ENCODE measurements around the gene IL17RE. TPM values are rescaled to one million over a fixed set of nuclear protein-coding genes. Genes with fewer than 3 reads are reported as not detected.
"Not testable (repeated sequence)": the region's sequence is repeated elsewhere in the genome, so short reads cannot be mapped to it uniquely, and the experiment has no call there.

Gene IL17RE
- total and polyA plus RNA-seq, 4 donors, result 0.79 to 2.7 (median 1.4) TPM

GRCh38 chr3:9900965-9901415 lies 1.7 kb upstream of the IL17RE start:
- H3K27me3 ChIP-seq (ENCODE audit: control insufficient read depth, insufficient read depth, low read length); H3K9me3 ChIP-seq (ENCODE audit: control insufficient read depth, insufficient read depth, low read length); DNase-seq (ENCODE audit: low read depth in 4 of 6, low spot score in 6 of 6); H3K27ac ChIP-seq (ENCODE audit: low read depth, low read length); H3K4me1 ChIP-seq (ENCODE audit: control insufficient read depth, insufficient read depth, low read length); H3K36me3 ChIP-seq (ENCODE audit: control insufficient read depth, insufficient read depth, low read length); H3K4me3 ChIP-seq (ENCODE audit: low read depth, low read length): not testable (repeated sequence)
- 100% methylated on average over 5 of the region's 6 CpGs for WGBS (ENCODE audit: insufficient coverage)

DNA sequence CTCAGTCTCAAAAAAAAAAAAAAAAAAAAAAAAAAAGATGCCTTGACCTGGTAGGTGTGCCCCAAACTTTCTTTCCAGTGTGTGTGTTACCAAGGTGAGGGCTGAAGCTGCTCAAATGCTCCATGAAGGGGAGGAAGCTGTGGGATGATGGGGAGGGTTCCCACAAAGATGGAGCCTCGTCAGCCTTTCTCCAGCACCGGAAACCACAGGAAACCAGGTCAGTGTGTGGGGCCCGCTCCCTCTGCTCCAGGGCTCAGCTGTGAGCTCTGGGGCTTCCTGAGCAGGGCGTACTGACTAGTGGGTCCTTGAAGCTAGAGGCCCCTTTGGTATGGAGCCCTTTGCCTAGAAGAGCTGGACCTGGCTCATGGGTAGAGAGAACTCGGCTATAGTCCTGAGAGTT lies 681 bp upstream of the IL17RE start:
- Histone ChIP-seq H3K27me3 (ENCODE audit: control insufficient read depth, insufficient read depth, low read length) (no peaks in the 10 kb centered on the region), H3K4me3 (ENCODE audit: low read depth, low read length) (no peak overlapping the region), H3K36me3 (ENCODE audit: control insufficient read depth, insufficient read depth, low read length) (no peaks in the 10 kb centered on the region), H3K4me1 (ENCODE audit: control insufficient read depth, insufficient read depth, low read length) (peaks cover 7% of the 10 kb centered on the region), H3K9me3 (ENCODE audit: control insufficient read depth, insufficient read depth, low read length) (no peaks in the 10 kb centered on the region), H3K27ac (ENCODE audit: low read depth, low read length) (no peak overlapping the region)
- 93% methylated on average over 5 of the region's 5 CpGs for WGBS (ENCODE audit: insufficient coverage)
- no peak for DNase-seq (ENCODE audit: low read depth in 4 of 6, low spot score in 6 of 6)

GRCh38 chr3:9903238-9903624 lies 583 bp downstream of the IL17RE start:
- no peaks in the 10 kb centered on the region for H3K36me3 ChIP-seq (ENCODE audit: control insufficient read depth, insufficient read depth, low read length)
- 60% methylated on average over 3 of the region's 4 CpGs for WGBS (ENCODE audit: insufficient coverage)
- H3K27me3 ChIP-seq (ENCODE audit: control insufficient read depth, insufficient read depth, low read length), result no peaks in the 10 kb centered on the region
- H3K4me1 ChIP-seq (ENCODE audit: control insufficient read depth, insufficient read depth, low read length), result peaks cover 7% of the 10 kb centered on the region
- no peaks in the 10 kb centered on the region for H3K9me3 ChIP-seq (ENCODE audit: control insufficient read depth, insufficient read depth, low read length)
- no peak overlapping the region for H3K27ac ChIP-seq (ENCODE audit: low read depth, low read length)
- no peak overlapping the region for H3K4me3 ChIP-seq (ENCODE audit: low read depth, low read length)
- DNase-seq (ENCODE audit: low read depth in 4 of 6, low spot score in 6 of 6), result no peak

- DNase-seq (ENCODE audit: low read depth in 4 of 6, low spot score in 6 of 6), result no peak
- Histone ChIP-seq H3K9me3 (ENCODE audit: control insufficient read depth, insufficient read depth, low read length) (no peaks in the 10 kb centered on the region), H3K4me1 (ENCODE audit: control insufficient read depth, insufficient read depth, low read length) (peaks cover 7% of the 10 kb centered on the region), H3K27ac (ENCODE audit: low read depth, low read length) (no peak overlapping the region), H3K27me3 (ENCODE audit: control insufficient read depth, insufficient read depth, low read length) (no peaks in the 10 kb centered on the region), H3K4me3 (ENCODE audit: low read depth, low read length) (no peak overlapping the region), H3K36me3 (ENCODE audit: control insufficient read depth, insufficient read depth, low read length) (no peaks in the 10 kb centered on the region)
- WGBS (ENCODE audit: insufficient coverage), result 80% methylated on average over 3 of the region's 4 CpGs
These were observed 1.3 kb downstream of the IL17RE start for GRCh38 chr3:9903904-9904303.

GRCh38 chr3:9906480-9906879 lies 3.8 kb downstream of the IL17RE start:
- peaks cover 7% of the 10 kb centered on the region for H3K4me1 ChIP-seq (ENCODE audit: control insufficient read depth, insufficient read depth, low read length)
- no peaks in the 10 kb centered on the region for H3K9me3 ChIP-seq (ENCODE audit: control insufficient read depth, insufficient read depth, low read length)
- no peak for DNase-seq (ENCODE audit: low read depth in 4 of 6, low spot score in 6 of 6)
- WGBS (ENCODE audit: insufficient coverage), result 83% methylated on average over 3 of the region's 5 CpGs
- no peaks in the 10 kb centered on the region for H3K36me3 ChIP-seq (ENCODE audit: control insufficient read depth, insufficient read depth, low read length)
- no peaks in the 10 kb centered on the region for H3K27me3 ChIP-seq (ENCODE audit: control insufficient read depth, insufficient read depth, low read length)
- H3K4me3 ChIP-seq (ENCODE audit: low read depth, low read length), result no peak overlapping the region
- no peak overlapping the region for H3K27ac ChIP-seq (ENCODE audit: low read depth, low read length)

DNA sequence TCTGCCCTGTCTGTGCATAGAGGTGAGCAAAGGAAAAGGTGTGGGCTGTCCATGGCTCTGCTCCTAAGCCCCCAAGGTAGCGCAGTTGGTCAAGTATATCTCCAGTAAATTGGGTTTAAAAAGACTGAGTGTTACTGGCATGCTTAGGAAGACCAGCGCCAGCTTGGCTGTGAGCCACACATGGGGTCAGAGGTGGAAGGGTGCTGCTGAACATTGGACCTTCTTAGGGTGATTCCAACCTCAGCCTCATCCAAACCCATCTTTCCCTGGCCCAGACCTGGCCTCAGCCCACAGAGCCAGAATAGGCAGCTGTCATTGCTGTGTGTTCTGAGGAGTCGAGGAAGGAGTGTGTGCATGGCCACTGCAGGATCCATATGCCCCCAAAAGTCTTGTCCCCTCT lies 5.6 kb downstream of the IL17RE start:
- 100% methylated on average over 2 of the region's 3 CpGs for WGBS (ENCODE audit: insufficient coverage)
- no peaks in the 10 kb centered on the region for H3K9me3 ChIP-seq (ENCODE audit: control insufficient read depth, insufficient read depth, low read length)
- no peak overlapping the region for H3K27ac ChIP-seq (ENCODE audit: low read depth, low read length)
- DNase-seq (ENCODE audit: low read depth in 4 of 6, low spot score in 6 of 6), result no peak
- H3K4me3 ChIP-seq (ENCODE audit: low read depth, low read length), result no peak overlapping the region
- H3K4me1 ChIP-seq (ENCODE audit: control insufficient read depth, insufficient read depth, low read length), result no peaks in the 10 kb centered on the region
- no peaks in the 10 kb centered on the region for H3K27me3 ChIP-seq (ENCODE audit: control insufficient read depth, insufficient read depth, low read length)
- H3K36me3 ChIP-seq (ENCODE audit: control insufficient read depth, insufficient read depth, low read length), result no peaks in the 10 kb centered on the region

- WGBS (ENCODE audit: insufficient coverage), result 92% methylated on average over 4 of the region's 7 CpGs
- Histone ChIP-seq H3K27ac (ENCODE audit: low read depth, low read length) (no peak overlapping the region), H3K27me3 (ENCODE audit: control insufficient read depth, insufficient read depth, low read length) (no peaks in the 10 kb centered on the region), H3K9me3 (ENCODE audit: control insufficient read depth, insufficient read depth, low read length) (no peaks in the 10 kb centered on the region), H3K4me3 (ENCODE audit: low read depth, low read length) (no peak overlapping the region), H3K4me1 (ENCODE audit: control insufficient read depth, insufficient read depth, low read length) (peaks cover 4% of the 10 kb centered on the region), H3K36me3 (ENCODE audit: control insufficient read depth, insufficient read depth, low read length) (no peaks in the 10 kb centered on the region)
- DNase-seq (ENCODE audit: low read depth in 4 of 6, low spot score in 6 of 6), result no peak
These were observed 6.8 kb downstream of the IL17RE start for GRCh38 chr3:9909221-9910013.

DNA sequence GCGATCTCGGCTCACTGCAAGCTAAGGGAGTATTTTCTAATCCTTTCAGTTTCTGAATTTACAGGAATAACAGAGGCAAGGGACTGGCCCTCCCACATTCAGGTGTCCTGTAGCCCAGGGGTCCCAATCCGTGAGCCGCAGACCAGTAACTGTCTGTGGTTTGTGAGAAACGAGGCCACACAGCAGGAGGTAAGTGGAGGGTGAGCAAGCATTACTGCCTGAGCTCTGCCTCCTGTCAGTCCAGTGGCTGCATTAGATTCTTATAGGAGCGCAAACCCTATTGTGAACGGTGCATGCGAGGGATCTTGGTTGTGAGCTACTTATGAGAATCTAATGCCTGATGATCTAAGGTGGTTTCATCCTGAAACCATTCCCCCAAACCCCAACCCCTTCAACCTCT lies 9.2 kb downstream of the IL17RE start:
- H3K27ac ChIP-seq (ENCODE audit: low read depth, low read length), result no peak overlapping the region
- peaks cover 23% of the 10 kb centered on the region for H3K4me1 ChIP-seq (ENCODE audit: control insufficient read depth, insufficient read depth, low read length)
- H3K4me3 ChIP-seq (ENCODE audit: low read depth, low read length), result no peak overlapping the region
- H3K36me3 ChIP-seq (ENCODE audit: control insufficient read depth, insufficient read depth, low read length), result no peaks in the 10 kb centered on the region
- no peak for DNase-seq (ENCODE audit: low read depth in 4 of 6, low spot score in 6 of 6)
- no peaks in the 10 kb centered on the region for H3K27me3 ChIP-seq (ENCODE audit: control insufficient read depth, insufficient read depth, low read length)
- H3K9me3 ChIP-seq (ENCODE audit: control insufficient read depth, insufficient read depth, low read length), result no peaks in the 10 kb centered on the region
- WGBS (ENCODE audit: insufficient coverage), result 61% methylated on average over 5 of the region's 8 CpGs

DNA sequence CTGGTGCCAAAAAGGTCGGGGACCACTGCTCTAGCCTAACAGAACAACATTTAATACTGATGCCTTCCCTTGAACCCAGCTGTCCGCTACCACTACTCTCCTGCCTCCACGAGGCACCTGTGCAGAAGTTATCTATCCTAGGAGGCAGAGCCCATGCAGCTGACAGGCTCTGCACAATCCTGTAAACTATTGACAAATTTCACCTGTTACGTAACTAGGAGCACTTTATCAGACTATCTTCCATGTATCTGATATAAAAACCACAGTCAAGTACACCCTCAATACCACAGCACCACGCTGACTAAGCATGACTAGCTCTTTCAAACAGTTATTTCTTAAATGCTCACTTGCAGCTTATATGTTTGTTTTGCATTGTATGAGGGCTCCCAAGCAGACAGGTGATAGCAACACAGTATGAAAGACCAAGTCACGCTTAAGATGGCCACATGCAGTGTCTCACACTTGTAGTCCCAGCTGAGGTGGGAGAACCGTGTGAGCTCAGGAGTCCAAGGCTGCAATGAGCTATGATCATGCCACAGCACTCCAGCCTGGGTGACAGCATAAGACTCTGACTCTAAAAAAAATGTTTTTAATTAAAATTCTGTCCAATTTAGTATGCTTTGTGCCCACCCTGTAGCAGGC lies 9.8 kb downstream of the IL17RE start:
- Histone ChIP-seq H3K27ac (ENCODE audit: low read depth, low read length) (no peak overlapping the region), H3K9me3 (ENCODE audit: control insufficient read depth, insufficient read depth, low read length) (no peaks in the 10 kb centered on the region), H3K4me1 (ENCODE audit: control insufficient read depth, insufficient read depth, low read length) (peaks cover 29% of the 10 kb centered on the region), H3K27me3 (ENCODE audit: control insufficient read depth, insufficient read depth, low read length) (no peaks in the 10 kb centered on the region), H3K36me3 (ENCODE audit: control insufficient read depth, insufficient read depth, low read length) (no peaks in the 10 kb centered on the region), H3K4me3 (ENCODE audit: low read depth, low read length) (no peak overlapping the region)
- 75% methylated on average over 6 of the region's 7 CpGs for WGBS (ENCODE audit: insufficient coverage)
- no peak for DNase-seq (ENCODE audit: low read depth in 4 of 6, low spot score in 6 of 6)

DNA sequence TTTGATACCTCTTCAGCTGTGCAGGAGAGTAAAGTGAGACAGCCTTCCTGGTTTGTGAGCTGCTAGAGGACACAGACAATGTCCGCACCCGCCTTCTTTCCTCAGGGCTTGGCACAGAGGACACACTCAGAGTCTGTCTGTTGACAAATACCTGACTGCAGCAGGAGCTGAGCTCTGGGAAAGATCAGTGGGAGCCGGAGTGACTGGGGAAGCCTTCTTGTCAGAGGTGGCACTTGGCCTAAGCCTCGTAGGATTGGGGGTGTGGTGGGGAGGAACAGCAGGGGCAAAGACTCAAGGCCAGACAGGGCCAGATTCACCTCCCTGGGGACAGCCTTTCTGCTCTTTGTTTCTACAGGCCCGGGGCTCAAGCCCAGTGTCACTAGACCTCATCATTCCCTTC lies 11.0 kb downstream of the IL17RE start:
- DNase-seq (ENCODE audit: low read depth in 4 of 6, low spot score in 6 of 6), result no peak
- Histone ChIP-seq H3K4me1 (ENCODE audit: control insufficient read depth, insufficient read depth, low read length) (peaks cover 37% of the 10 kb centered on the region), H3K27ac (ENCODE audit: low read depth, low read length) (no peak overlapping the region), H3K36me3 (ENCODE audit: control insufficient read depth, insufficient read depth, low read length) (peaks cover 3% of the 10 kb centered on the region), H3K27me3 (ENCODE audit: control insufficient read depth, insufficient read depth, low read length) (no peaks in the 10 kb centered on the region), H3K4me3 (ENCODE audit: low read depth, low read length) (no peak overlapping the region), H3K9me3 (ENCODE audit: control insufficient read depth, insufficient read depth, low read length) (no peaks in the 10 kb centered on the region)
- 88% methylated on average over 4 of the region's 5 CpGs for WGBS (ENCODE audit: insufficient coverage)

All from spinal cord (tissue), 10 donors.